Hepatocyte (in vitro differentiated cells): ENCODE measurements around the gene GRAP2. TPM values are rescaled to one million over a fixed set of nuclear protein-coding genes. Genes with fewer than 3 reads are reported as not detected.

Source experiments
- DNase-seq: peaks from one replicate; pipeline ENCODE4 v3.0.0-alpha.2; 2016; ENCODE audit warnings: low spot score
- H2AFZ ChIP-seq: fragments of 200-600 bp; sonication (generic); 2 replicates; pipeline ENCODE4 v1.6.0; 2016; ENCODE audit warnings: antibody characterized with exemption, mild to moderate bottlenecking
- H3K27ac ChIP-seq: fragments of 200-600 bp; sonication (generic); 2 replicates; pipeline ENCODE4 v1.5.1; 2016; ENCODE audit warnings: mild to moderate bottlenecking
- H3K27me3 ChIP-seq: fragments of 200-600 bp; sonication (generic); 2 replicates; pipeline ENCODE4 v1.6.1; 2016
- H3K36me3 ChIP-seq: fragments of 200-600 bp; sonication (generic); replicated peaks from 2 replicates; pipeline ENCODE4 v1.5.1; 2016; ENCODE audit warnings: low read depth; ENCODE audit not compliant: insufficient read depth
- H3K4me1 ChIP-seq: fragments of 200-600 bp; sonication (generic); 2 replicates; pipeline ENCODE4 v1.5.1; 2016; ENCODE audit warnings: mild to moderate bottlenecking, moderate library complexity; ENCODE audit not compliant: insufficient read depth
- H3K4me2 ChIP-seq: fragments of 200-600 bp; sonication (generic); 2 replicates; pipeline ENCODE4 v1.6.0; 2016
- H3K4me3 ChIP-seq: fragments of 200-600 bp; sonication (generic); 2 replicates; pipeline ENCODE4 v1.5.1; 2016; ENCODE audit warnings: mild to moderate bottlenecking
- H3K79me2 ChIP-seq: fragments of 200-600 bp; sonication (generic); 2 replicates; pipeline ENCODE4 v1.6.0; 2017; ENCODE audit warnings: mild to moderate bottlenecking
- H3K9me2 ChIP-seq: fragments of 200-600 bp; sonication (generic); replicated peaks from 2 replicates; pipeline ENCODE4 v1.6.0; 2017; ENCODE audit warnings: mild to moderate bottlenecking; ENCODE audit not compliant: insufficient read depth
- H3K9me3 ChIP-seq: fragments of 200-600 bp; sonication (generic); 2 replicates; pipeline ENCODE4 v1.5.1; 2016; ENCODE audit warnings: low read depth, mild to moderate bottlenecking
- H4K20me1 ChIP-seq: fragments of 200-600 bp; sonication (generic); 2 replicates; pipeline ENCODE4 v1.6.0; 2016; ENCODE audit warnings: mild to moderate bottlenecking; ENCODE audit not compliant: insufficient read depth, poor library complexity, severe bottlenecking
- EZH2 ChIP-seq: fragments of 200-600 bp; sonication (generic); IDR thresholded peaks from 2 replicates; pipeline ENCODE4 v1.6.1; 2016; ENCODE audit warnings: antibody characterized with exemption, mild to moderate bottlenecking, borderline replicate concordance
- EZH2phosphoT487 ChIP-seq: fragments of 200-600 bp; sonication (generic); IDR thresholded peaks from one replicate; pipeline ENCODE4 v1.6.1; 2018; ENCODE audit warnings: antibody characterized with exemption, mild to moderate bottlenecking, low read depth, moderate library complexity; ENCODE audit not compliant: unreplicated experiment, severe bottlenecking
- WGBS: methylation state at CpG from one replicate; pipeline ENCODE4 v1.1.6; 2016; ENCODE audit warnings: low lambda C conversion rate; ENCODE audit errors: missing lambda C conversion rate; 5-methylcytosine and 5-hydroxymethylcytosine counted together
- polyA plus RNA-seq: library from polyadenylated mRNA; unstranded; fragments of >200 nt; fragmentation: Nextera tagmentation; extraction: Ambion mirVana; gene quantifications from 2 replicates; pipeline ENCODE4 v1.2.1, GENCODE V29; 2016
- total RNA-seq: library from RNA; depleted of rRNA; stranded (reverse); fragments of >200 nt; gene quantifications from 2 replicates; pipeline ENCODE4 v1.2.3, GENCODE V29; 2014
- TF ChIP-seq, protein P1 (sequence below): fragments of 200-600 bp; sonication (generic); IDR thresholded peaks from 2 replicates; pipeline ENCODE4 v1.5.1; 2016; ENCODE audit warnings: antibody characterized with exemption, mild to moderate bottlenecking; ENCODE audit not compliant: poor library complexity

GRAP2 gene
- total and polyA plus RNA-seq, 2 experiments from 2014 or later, result 0.51 TPM; not detected in 1

DNA sequence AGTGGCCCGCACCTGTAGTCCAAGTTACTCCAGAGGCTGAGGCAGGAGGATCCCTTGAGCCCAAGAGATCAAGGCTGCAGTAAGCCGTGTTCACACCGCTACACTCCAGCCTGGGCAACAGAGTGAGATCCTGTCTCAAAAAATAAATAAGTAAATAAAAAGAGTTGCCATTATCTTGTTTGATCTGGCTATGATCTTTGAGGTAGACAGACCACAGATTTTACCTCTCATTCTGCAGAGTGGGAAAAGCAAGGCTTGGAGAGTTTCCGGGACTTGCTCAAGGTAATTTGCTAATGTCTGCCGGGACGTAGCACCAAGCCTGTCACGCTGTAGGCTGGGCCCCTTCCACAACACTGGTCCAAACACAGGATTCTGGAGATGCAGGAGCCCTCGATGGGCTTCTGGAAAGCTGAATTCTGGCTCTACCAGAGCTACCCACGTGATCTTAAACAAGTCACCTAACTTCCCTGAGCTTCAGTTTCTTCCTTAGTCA, 6.8 kb downstream of the GRAP2 start:
- Histone ChIP-seq H3K4me1 (no peaks in the 10 kb centered on the region), H3K27ac (no peak overlapping the region), H3K36me3 (no peaks in the 10 kb centered on the region), H3K9me3 (no peaks in the 10 kb centered on the region), H4K20me1 (no peaks in the 10 kb centered on the region), H3K4me2 (no peak overlapping the region), H3K4me3 (no peak overlapping the region), H2AFZ (no peak overlapping the region), H3K79me2 (no peaks in the 10 kb centered on the region), H3K9me2 (no peaks in the 10 kb centered on the region), H3K27me3 (peaks cover 1% of the 10 kb centered on the region)
- DNase-seq, result no peak
- TF ChIP-seq, protein P1, sequence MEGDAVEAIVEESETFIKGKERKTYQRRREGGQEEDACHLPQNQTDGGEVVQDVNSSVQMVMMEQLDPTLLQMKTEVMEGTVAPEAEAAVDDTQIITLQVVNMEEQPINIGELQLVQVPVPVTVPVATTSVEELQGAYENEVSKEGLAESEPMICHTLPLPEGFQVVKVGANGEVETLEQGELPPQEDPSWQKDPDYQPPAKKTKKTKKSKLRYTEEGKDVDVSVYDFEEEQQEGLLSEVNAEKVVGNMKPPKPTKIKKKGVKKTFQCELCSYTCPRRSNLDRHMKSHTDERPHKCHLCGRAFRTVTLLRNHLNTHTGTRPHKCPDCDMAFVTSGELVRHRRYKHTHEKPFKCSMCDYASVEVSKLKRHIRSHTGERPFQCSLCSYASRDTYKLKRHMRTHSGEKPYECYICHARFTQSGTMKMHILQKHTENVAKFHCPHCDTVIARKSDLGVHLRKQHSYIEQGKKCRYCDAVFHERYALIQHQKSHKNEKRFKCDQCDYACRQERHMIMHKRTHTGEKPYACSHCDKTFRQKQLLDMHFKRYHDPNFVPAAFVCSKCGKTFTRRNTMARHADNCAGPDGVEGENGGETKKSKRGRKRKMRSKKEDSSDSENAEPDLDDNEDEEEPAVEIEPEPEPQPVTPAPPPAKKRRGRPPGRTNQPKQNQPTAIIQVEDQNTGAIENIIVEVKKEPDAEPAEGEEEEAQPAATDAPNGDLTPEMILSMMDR, result no peak
- TF ChIP-seq EZH2, result no peak
- no peak for TF ChIP-seq EZH2phosphoT487
- WGBS, result 87% methylated on average over 9 of the region's 9 CpGs

DNA sequence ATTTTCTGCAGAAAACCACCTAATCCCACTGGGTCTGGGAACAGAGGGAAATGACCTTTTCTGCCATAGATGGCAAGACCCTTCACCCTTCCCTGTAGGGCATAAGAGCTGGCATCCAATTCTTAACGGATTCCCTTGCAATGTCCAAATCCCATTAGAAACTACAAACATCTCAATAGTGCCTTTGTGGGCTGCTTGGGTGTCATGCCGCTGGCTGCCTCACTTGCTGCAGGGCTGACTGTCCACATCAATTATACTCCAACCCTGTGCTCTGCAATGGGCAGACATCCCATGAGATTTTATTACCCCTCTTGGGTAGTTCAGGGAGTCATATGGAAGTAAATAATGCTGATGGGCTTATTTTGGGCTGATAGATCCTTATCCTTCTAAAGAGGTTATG, 7.3 kb downstream of the GRAP2 start:
- no peak overlapping the region for H3K4me3 ChIP-seq
- no peaks in the 10 kb centered on the region for H3K36me3 ChIP-seq
- WGBS, result 83% methylated on average over 2 of the region's 2 CpGs
- H3K9me2 ChIP-seq, result no peaks in the 10 kb centered on the region
- no peak overlapping the region for H3K27ac ChIP-seq
- no peaks in the 10 kb centered on the region for H4K20me1 ChIP-seq
- no peaks in the 10 kb centered on the region for H3K9me3 ChIP-seq
- TF ChIP-seq, protein P1, result no peak
- TF ChIP-seq EZH2phosphoT487, result no peak
- TF ChIP-seq EZH2, result no peak
- DNase-seq, result no peak
- no peak overlapping the region for H3K4me2 ChIP-seq
- H3K4me1 ChIP-seq, result no peaks in the 10 kb centered on the region
- H3K79me2 ChIP-seq, result no peaks in the 10 kb centered on the region
- H3K27me3 ChIP-seq, result no peaks in the 10 kb centered on the region
- no peak overlapping the region for H2AFZ ChIP-seq

- Histone ChIP-seq H4K20me1 (no peaks in the 10 kb centered on the region), H3K27me3 (no peaks in the 10 kb centered on the region), H3K9me2 (no peaks in the 10 kb centered on the region), H3K27ac (no peak overlapping the region), H3K4me1 (peaks cover 2% of the 10 kb centered on the region), H3K4me3 (no peak overlapping the region), H3K79me2 (no peaks in the 10 kb centered on the region), H3K4me2 (no peak overlapping the region), H3K36me3 (no peaks in the 10 kb centered on the region), H2AFZ (no peak overlapping the region), H3K9me3 (no peaks in the 10 kb centered on the region)
- WGBS, result 74% methylated on average over 5 of the region's 5 CpGs
- DNase-seq, result no peak
- no peak for TF ChIP-seq EZH2
- no peak for TF ChIP-seq EZH2phosphoT487
- TF ChIP-seq, protein P1, result no peak
Measured at GRCh38 chr22:39908737-39909136, 7.9 kb downstream of the GRAP2 start.

GRCh38 chr22:39910876-39911613, 10.2 kb downstream of the GRAP2 start:
- no peak for DNase-seq
- Histone ChIP-seq H2AFZ (no peak overlapping the region), H3K36me3 (no peaks in the 10 kb centered on the region), H3K27me3 (peaks cover 7% of the 10 kb centered on the region), H3K27ac (no peak overlapping the region), H4K20me1 (no peaks in the 10 kb centered on the region), H3K9me2 (no peaks in the 10 kb centered on the region), H3K9me3 (no peaks in the 10 kb centered on the region), H3K4me1 (peaks cover 8% of the 10 kb centered on the region), H3K4me3 (no peak overlapping the region), H3K79me2 (no peaks in the 10 kb centered on the region), H3K4me2 (no peak overlapping the region)
- 81% methylated on average over 9 of the region's 9 CpGs for WGBS
- no peak for TF ChIP-seq EZH2
- TF ChIP-seq, protein P1, result no peak
- no peak for TF ChIP-seq EZH2phosphoT487
